HG02938 (cell line): Measurements from ENCODE around the gene MTA2.
A peak's percentile ranks its signal among the peaks of the same experiment; 100 is the strongest.

Experiments used
- ATAC-seq: cut with Tn5 transposase; IDR thresholded peaks from one replicate; pipeline ENCODE4 v1.9.1; 2021; ENCODE audit warnings: mild to moderate bottlenecking, moderate library complexity; ENCODE audit not compliant: unreplicated experiment

The MTA2 gene

GRCh38 chr11:62612366-62613290, 11.0 kb upstream of the MTA2 start, which contains the start of the genes EML3 and ROM1:
Gene EML3 (minus strand): TSS chr11:62612775. CDS start chr11:62612457, 318 bp downstream.
Gene ROM1 (plus strand): TSS chr11:62613257. CDS start chr11:62613282, 25 bp downstream.
- ATAC-seq: peak; percentile 62

GRCh38 chr11:62611705-62612365, 10.2 kb upstream of the MTA2 start:
- peak; percentile 24 for ATAC-seq

GRCh38 chr11:62610814-62611704, 9.4 kb upstream of the MTA2 start:
- ATAC-seq: no peak

- no peak for ATAC-seq
Observed at GRCh38 chr11:62610403-62610802, 8.7 kb upstream of the MTA2 start.

- ATAC-seq: no peak
Observed at GRCh38 chr11:62608776-62609175, 7.1 kb upstream of the MTA2 start.

- no peak for ATAC-seq
Observed at GRCh38 chr11:62607714-62608113, 6.0 kb upstream of the MTA2 start.

- no peak for ATAC-seq
Observed at GRCh38 chr11:62605902-62606301, 4.2 kb upstream of the MTA2 start.

GRCh38 chr11:62605467-62605866, 3.8 kb upstream of the MTA2 start:
- ATAC-seq: no peak

- no peak for ATAC-seq
Observed at GRCh38 chr11:62604460-62605120, 2.9 kb upstream of the MTA2 start.

GRCh38 chr11:62603776-62604299, 2.2 kb upstream of the MTA2 start:
- no peak for ATAC-seq

GRCh38 chr11:62603072-62603408, 1.4 kb upstream of the MTA2 start:
- no peak for ATAC-seq

GRCh38 chr11:62602141-62603071, 741 bp upstream of the MTA2 start:
- no peak for ATAC-seq

- ATAC-seq: no peak
Observed at GRCh38 chr11:62601122-62601371, 618 bp downstream of the MTA2 start.

GRCh38 chr11:62600367-62601121, 1.1 kb downstream of the MTA2 start:
- ATAC-seq: no peak

GRCh38 chr11:62599901-62600300, 1.8 kb downstream of the MTA2 start:
- ATAC-seq: no peak

- peak; percentile 35 for ATAC-seq
Observed at GRCh38 chr11:62599069-62599696, 2.5 kb downstream of the MTA2 start.

- ATAC-seq: no peak
Observed at GRCh38 chr11:62595124-62595523, 6.5 kb downstream of the MTA2 start.

GRCh38 chr11:62593434-62594044, 8.1 kb downstream of the MTA2 start:
- ATAC-seq: no peak
